Tibial nerve (tissue), 4 donors: ENCODE measurements around the gene JAK1.

Experiments used
- EP300 ChIP-seq, 2 donors: sonication (generic); formaldehyde crosslinking; IDR thresholded peaks; one replicate each; pipeline ENCODE4 v1.6.1; 2017; ENCODE audit warnings: antibody characterized with exemption in 2 of 2, mild to moderate bottlenecking in 1 of 2
- POLR2A ChIP-seq, 2 donors: fragments of 450-650 bp; IDR thresholded peaks; one replicate each; pipeline ENCODE4 v1.6.1; 2017; ENCODE audit warnings: antibody characterized with exemption in 2 of 2, mild to moderate bottlenecking in 2 of 2, moderate library complexity in 2 of 2
- TF ChIP-seq, protein P1 (sequence below), 5 experiments: fragments of 200-600 bp in 3 of 5; fragments of 450-650 bp in 2 of 5; sonication (generic) in 3 of 5; IDR thresholded peaks; one replicate each; pipeline ENCODE4 v1.5.1; 2016 to 2019; ENCODE audit warnings: antibody characterized with exemption in 5 of 5, mild to moderate bottlenecking in 3 of 5, moderate library complexity in 2 of 5

DNA sequence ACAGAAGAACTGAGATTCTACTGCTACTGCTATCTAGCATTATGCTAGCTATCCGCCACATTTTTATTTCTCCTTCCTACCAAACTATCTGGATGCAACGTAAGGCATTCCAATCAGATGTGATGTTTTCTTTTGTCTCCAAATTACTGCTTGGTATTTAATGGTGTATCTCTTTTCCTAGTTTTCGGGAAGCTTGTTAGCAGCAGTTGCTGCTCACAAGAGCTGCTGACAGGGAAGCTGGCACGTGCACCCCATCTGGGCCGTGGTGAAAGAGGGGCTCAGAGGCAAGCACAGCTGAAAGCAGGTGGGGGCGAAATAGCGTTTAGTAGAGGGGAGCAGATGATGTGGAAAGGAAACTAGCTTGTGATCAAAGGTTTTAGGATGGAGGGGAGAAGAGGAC, 57.3 kb downstream of the JAK1 start:
- TF ChIP-seq, protein P1, sequence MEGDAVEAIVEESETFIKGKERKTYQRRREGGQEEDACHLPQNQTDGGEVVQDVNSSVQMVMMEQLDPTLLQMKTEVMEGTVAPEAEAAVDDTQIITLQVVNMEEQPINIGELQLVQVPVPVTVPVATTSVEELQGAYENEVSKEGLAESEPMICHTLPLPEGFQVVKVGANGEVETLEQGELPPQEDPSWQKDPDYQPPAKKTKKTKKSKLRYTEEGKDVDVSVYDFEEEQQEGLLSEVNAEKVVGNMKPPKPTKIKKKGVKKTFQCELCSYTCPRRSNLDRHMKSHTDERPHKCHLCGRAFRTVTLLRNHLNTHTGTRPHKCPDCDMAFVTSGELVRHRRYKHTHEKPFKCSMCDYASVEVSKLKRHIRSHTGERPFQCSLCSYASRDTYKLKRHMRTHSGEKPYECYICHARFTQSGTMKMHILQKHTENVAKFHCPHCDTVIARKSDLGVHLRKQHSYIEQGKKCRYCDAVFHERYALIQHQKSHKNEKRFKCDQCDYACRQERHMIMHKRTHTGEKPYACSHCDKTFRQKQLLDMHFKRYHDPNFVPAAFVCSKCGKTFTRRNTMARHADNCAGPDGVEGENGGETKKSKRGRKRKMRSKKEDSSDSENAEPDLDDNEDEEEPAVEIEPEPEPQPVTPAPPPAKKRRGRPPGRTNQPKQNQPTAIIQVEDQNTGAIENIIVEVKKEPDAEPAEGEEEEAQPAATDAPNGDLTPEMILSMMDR (IDR thresholded peaks at IDR 0.05), result no peak
- TF ChIP-seq EP300 (IDR thresholded peaks at IDR 0.05) (no peak), POLR2A (IDR thresholded peaks at IDR 0.05) (no peak)
